Measurements from ENCODE around the gene NSF. TPM values are rescaled to one million over a fixed set of nuclear protein-coding genes. Genes with fewer than 3 reads are reported as not detected.
"Not testable (repeated sequence)": the region's sequence is repeated elsewhere in the genome, so short reads cannot be mapped to it uniquely, and the experiment has no call there.

NSF gene
- total RNA-seq, 1 donor from 2014 or later: 41.8 TPM

- ATAC-seq: not testable (repeated sequence)
Measured at GRCh38 chr17:46628753-46629436, 38.4 kb downstream of the NSF start.

- ATAC-seq: not testable (repeated sequence)
Measured at GRCh38 chr17:46632146-46632545, 41.7 kb downstream of the NSF start.

GRCh38 chr17:46634844-46635243, 44.4 kb downstream of the NSF start:
- not testable (repeated sequence) for ATAC-seq

- ATAC-seq: not testable (repeated sequence)
Measured at GRCh38 chr17:46641861-46642656, 51.6 kb downstream of the NSF start.

- not testable (repeated sequence) for ATAC-seq
Measured at GRCh38 chr17:46647251-46647650, 56.8 kb downstream of the NSF start.

GRCh38 chr17:46647688-46648278, 57.3 kb downstream of the NSF start:
- not testable (repeated sequence) for ATAC-seq

GRCh38 chr17:46649246-46649645, 58.8 kb downstream of the NSF start:
- ATAC-seq: not testable (repeated sequence)

- ATAC-seq: peak; percentile 94
Measured at GRCh38 chr17:46652024-46652643, 61.7 kb downstream of the NSF start.

GRCh38 chr17:46658235-46658634, 67.8 kb downstream of the NSF start:
- not testable (repeated sequence) for ATAC-seq

GRCh38 chr17:46659702-46660101, 69.2 kb downstream of the NSF start:
- not testable (repeated sequence) for ATAC-seq

GRCh38 chr17:46663123-46663522, 72.7 kb downstream of the NSF start:
- not testable (repeated sequence) for ATAC-seq

GRCh38 chr17:46663552-46663951, 73.1 kb downstream of the NSF start:
- peak; percentile 66 for ATAC-seq

GRCh38 chr17:46665969-46666368, 75.5 kb downstream of the NSF start:
- ATAC-seq: not testable (repeated sequence)

GRCh38 chr17:46670789-46671188, 80.3 kb downstream of the NSF start:
- not testable (repeated sequence) for ATAC-seq

GRCh38 chr17:46672777-46673176, 82.3 kb downstream of the NSF start:
- ATAC-seq: not testable (repeated sequence)

- not testable (repeated sequence) for ATAC-seq
Measured at GRCh38 chr17:46677819-46678218, 87.3 kb downstream of the NSF start.

- not testable (repeated sequence) for ATAC-seq
Measured at GRCh38 chr17:46683653-46684052, 93.2 kb downstream of the NSF start.

- ATAC-seq: not testable (repeated sequence)
Measured at GRCh38 chr17:46685284-46685683, 94.8 kb downstream of the NSF start.

GRCh38 chr17:46692196-46692595, 101.7 kb downstream of the NSF start:
- ATAC-seq: peak; percentile 74

GRCh38 chr17:46693283-46693682, 102.8 kb downstream of the NSF start:
- ATAC-seq: not testable (repeated sequence)

GRCh38 chr17:46696522-46696921, 106.1 kb downstream of the NSF start:
- not testable (repeated sequence) for ATAC-seq

- ATAC-seq: peak; percentile 57
Measured at GRCh38 chr17:46699014-46699413, 108.5 kb downstream of the NSF start.

- ATAC-seq: no peak
Measured at GRCh38 chr17:46717999-46718398, 127.5 kb downstream of the NSF start.
